Stimulated activated CD4-positive, alpha-beta T cell treated with anti-CD3 and anti-CD28 coated beads, TNF-alpha, amount 100 ng/mL, for 4 hours (primary cell): ENCODE data around the gene SLC39A3.

ENCODE experiments used
- DNase-seq, 3 experiments: peaks; one replicate each; pipeline ENCODE4 v3.0.0-alpha.2; 2020; ENCODE audit warnings: low read depth in 3 of 3

The SLC39A3 gene

DNA sequence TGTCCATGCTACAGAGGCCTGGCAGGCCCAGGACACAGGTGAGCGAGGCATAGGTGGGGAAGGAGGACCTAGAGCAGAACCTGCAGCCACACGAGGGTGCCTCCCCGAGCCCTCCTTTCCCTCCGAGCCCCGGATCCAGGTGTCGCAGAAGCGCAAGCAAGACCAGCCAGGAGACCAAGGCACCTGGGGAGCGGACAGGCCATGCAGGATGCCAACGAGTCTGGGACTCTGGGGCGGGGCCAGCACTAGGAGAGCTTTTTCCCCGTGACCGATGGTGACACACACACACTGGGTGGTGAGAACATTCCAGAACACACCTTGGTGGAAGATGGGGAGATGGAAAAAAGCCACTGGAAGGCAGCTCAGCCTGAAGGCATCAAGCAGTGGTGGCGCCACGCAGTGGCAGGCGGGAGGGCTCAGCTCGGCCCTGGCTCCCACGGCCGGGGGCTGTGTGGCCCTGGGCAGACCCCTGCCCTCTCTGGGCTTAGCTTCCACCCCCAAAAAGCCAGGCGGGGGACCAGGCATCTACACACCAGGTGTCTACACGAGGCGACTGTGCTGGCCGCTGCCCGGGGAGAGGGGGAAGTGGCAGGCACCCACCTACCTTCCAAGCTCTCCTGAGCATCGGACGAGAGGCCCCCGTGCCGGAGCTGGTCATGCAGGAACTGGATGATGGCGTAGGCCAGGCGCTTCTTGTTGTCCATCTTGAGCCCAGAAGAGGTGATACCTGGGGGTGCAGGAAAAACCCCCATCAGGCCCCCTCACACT is 28.7 kb upstream of the SLC39A3 start:
- no peak for DNase-seq

- DNase-seq = no peak
Measured at GRCh38 chr19:2767688-2768087, 27.9 kb upstream of the SLC39A3 start.

GRCh38 chr19:2766594-2767372 is 27.0 kb upstream of the SLC39A3 start:
- no peak for DNase-seq

DNA sequence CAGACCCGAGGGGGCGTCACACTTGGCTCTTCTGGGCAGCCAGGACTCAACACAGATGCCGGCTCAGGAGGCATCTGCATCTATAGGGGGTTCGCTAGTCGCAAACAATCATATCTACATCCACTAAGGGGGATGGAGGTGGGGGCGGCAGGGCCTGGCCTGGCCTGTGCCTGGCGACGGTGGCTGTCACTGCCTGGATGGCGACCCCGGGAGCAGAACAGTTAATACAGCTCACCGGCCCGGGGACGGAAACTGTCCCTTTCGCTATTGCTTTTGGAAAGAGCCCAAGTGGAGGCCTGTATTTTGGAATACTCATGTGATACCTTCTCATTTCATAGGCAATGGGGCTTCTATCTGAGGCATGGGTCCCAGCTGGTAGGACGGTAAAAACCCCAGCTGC is 25.6 kb upstream of the SLC39A3 start:
- DNase-seq = no peak

GRCh38 chr19:2764945-2765344 is 25.1 kb upstream of the SLC39A3 start:
- DNase-seq = no peak

GRCh38 chr19:2763687-2764086 is 23.9 kb upstream of the SLC39A3 start:
- no peak for DNase-seq

- no peak for DNase-seq
Measured at GRCh38 chr19:2762783-2763496, 23.1 kb upstream of the SLC39A3 start.

GRCh38 chr19:2761876-2762782 is 22.3 kb upstream of the SLC39A3 start:
- no peak for DNase-seq

DNA sequence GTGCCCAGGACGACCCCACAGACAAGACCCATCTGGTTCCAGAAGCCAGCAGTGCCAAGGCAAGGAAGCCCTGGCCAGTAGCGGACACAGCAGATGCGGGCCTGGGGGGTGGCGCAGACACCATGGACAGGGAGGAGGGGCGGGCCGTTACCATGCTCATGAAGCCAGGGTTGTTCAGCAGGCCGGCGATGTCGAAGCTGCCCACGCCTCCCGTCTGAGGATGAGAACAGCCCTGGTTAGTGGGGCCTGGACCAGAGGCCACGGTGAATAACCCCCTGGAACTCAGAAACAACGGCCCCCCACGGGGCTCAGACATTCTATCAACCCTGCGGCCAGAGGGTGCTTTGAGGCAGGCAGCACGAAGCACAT is 21.5 kb upstream of the SLC39A3 start:
- DNase-seq = no peak

- DNase-seq = no peak
Measured at GRCh38 chr19:2759965-2760364, 20.1 kb upstream of the SLC39A3 start.

- DNase-seq = no peak
Measured at GRCh38 chr19:2759362-2759761, 19.5 kb upstream of the SLC39A3 start.

- no peak for DNase-seq
Measured at GRCh38 chr19:2758601-2759313, 18.9 kb upstream of the SLC39A3 start.

DNA sequence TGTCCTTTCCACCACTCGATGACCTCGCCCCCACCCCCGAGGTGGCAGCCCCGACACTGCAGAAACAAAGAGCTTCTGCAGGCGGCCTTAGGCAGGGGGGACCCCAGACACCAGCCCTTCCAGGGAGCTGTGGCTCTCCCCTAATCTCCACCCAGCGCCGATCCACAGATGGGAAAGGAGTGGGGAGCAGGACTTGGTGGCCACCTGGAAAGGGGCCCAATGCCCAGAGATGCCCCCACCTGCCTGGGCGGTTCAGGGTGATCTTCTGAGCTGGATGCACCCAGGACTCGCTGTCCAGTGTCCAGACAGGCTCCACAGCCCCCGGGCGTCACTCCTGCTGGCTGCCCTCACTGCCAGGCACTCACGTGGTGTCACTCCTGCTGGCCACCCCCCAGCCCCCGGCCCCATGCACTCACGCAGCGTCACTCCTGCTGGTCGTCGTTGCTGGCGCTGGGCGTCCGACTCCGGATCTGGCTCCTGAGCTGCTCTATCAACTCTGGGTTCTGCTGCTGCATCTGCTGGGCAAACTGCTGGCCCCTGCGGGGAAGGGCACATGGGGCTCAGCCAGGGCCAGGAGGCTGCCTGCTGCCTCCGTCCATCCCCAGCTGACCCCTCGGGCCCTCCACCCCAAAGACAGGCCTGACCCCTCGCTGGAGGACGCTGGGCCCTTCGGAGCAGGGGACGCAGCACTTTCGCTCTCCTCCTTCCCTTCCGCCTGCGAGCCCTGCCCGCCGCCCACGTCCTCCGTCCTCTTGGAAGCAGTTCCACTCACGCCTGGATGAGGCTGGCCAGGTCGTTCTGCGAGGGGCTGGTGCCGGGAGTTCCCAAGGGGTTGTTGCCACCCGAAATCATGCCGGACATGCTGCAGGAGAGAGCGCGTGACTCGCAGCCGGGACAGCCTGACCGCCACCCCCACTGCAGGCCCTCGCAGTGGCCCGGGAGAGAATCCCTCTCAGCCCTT is 17.4 kb upstream of the SLC39A3 start:
- DNase-seq = no peak

DNA sequence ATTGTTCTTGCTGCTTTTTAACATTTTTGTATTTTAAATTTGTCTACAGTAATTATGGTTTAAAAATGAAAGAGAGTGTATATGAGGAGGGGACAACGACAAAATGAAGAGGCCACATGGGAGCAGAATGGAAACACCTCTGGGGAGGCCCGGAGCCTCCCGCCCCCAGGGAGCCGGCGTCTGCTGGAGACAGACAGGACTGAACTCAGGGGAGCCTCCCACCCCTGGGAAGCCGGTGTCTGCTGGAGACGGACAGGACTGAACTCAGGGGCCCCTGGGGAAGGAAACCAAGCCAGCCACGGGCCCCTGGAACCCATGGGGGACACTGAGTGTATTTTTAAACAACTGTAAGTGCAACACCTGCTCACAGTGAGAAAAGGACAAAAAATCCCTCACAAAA is 16.7 kb upstream of the SLC39A3 start:
- no peak for DNase-seq

DNA sequence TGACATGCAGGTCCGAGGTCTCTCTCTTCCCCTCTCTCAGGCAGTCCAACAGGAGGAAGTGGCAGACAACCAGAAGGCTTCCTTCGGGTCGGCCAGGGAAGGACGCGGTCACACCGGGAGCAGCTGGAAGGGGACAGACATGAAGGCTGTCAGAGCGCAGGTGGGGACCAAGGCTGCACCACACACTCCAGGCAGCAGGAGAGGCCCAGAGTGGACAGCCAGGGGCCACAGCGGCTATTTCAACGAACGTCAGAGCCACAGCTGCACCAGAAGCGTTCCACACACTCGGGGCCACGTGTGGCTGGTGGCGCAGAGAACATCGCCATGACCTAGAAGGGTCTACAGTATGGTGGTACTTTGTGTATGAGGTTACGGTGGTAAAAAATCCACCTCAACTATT is 16.0 kb upstream of the SLC39A3 start:
- DNase-seq = no peak

DNA sequence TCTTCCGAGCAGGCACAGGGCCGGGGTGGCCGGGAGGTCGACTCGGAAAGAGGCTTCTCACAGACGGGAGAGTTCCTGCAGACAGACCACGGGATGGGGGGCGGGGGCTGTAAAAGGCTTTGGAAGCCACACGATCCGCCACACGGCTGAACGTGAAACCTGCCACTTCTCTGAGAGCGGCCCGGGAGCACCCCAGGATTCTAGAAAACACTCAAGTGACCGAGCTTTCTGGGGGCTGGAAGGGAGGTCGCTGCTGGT is 15.6 kb upstream of the SLC39A3 start:
- no peak for DNase-seq

DNA sequence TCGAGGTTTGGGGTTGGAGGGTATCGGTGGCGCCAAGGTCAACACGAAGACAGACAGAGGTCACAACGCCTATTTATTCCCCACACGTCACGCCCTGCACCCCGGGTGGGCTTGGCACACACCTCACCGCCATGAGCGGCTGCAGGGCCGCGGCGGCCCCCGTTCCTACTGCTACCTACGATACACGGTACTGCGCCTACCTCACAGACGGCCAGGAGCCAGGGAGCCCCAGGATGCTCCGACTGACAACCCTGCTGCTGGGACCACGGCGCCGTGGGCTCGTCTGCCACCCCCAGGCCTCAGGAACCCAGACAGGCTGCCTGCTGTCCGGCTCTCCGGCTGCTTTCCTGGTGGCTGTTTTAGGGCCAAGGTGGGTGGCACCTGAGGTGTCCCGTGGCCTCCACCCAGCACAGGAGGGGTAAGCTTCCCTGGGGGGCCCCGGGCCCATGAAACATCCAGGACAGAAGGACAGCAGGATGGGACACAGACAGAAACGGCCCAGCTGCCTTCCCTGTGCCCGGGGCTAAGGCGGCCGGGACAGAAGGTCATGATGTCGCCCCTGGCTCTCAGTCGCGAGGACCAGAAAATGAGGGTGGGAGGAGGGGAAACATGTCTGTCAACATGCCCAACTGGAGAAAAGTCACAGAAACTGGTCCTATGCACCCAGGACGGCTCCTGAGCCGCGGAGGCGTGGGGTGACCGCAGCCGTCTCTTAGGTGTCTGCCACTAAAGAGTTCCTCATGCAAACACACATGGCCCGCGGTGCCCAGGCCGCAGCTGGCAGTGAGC is 15.0 kb upstream of the SLC39A3 start:
- no peak for DNase-seq

DNA sequence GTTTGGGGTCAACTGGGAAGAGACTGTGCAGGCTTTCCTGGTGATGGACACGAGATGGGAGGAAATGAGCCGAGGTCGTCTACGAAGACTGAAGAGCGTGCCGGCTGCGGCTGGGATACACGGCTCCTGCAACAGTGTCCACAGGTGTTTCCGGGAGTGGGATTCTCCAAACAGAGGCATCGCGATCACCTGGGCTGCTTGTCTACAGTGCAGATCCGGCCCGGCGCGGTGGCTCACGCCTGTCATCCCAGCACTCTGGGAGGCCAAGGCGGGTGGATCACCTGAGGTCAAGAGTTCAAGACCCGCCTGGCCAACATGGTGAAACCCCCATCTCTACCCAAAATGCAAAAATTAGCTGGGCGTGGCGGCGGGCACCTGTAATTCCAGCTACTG is 11.6 kb upstream of the SLC39A3 start:
- DNase-seq = no peak

DNA sequence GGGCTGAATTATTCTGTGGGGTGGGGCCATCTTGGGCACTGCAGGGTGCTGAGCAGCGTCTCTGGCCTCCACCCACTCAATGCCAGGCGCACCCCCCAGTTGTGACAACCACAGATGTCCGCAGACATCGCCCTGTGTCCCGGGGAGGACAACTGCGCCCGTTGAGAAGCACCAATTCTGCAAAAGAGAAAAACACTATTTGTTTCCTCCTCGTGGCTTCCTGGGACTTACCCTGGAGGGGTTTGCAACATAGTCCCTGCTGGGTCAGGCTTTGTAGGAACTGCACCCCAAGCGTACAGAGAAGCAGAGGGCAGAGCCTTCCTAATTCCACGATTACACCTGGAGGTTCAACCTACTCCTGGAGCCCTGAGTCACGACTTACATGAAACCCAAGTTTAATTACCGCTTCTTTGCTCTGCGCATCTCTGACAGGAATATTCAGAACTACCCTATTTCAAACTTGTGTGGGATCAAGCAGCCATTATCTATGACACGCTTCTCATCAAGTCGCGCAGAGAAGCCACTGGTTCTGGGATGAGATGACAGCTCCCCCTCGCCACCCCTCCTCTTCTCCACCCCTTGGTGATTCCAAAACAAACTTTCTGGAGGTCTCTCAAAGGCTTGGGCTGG is 11.1 kb upstream of the SLC39A3 start:
- DNase-seq = no peak
